Brain pericyte (primary cell): Measurements from ENCODE around the gene C13orf46.

Experiments
- DNase-seq: peaks from one replicate; pipeline ENCODE4 v3.0.0-alpha.2; 2012; ENCODE audit warnings: low read depth, low spot score

Gene C13orf46

DNA sequence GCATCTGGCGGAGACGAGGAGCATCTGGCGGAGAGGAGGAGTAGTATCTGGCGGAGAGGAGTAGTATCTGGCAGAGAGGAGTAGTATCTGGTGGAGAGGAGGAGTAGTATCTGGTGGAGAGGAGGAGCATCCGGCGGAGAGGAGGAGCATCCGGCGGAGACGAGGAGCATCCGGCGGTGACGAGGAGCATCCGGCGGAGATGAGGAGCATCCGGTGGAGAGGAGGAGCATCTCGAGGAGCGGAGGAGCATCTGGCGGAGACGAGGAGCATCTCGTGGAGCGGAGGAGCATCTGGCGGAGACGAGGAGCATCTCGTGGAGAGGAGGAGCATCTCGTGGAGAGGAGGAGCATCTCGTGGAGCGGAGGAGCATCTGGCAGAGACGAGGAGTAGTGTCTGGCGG lies 18.6 kb downstream of the C13orf46 start:
- no peak for DNase-seq

DNA sequence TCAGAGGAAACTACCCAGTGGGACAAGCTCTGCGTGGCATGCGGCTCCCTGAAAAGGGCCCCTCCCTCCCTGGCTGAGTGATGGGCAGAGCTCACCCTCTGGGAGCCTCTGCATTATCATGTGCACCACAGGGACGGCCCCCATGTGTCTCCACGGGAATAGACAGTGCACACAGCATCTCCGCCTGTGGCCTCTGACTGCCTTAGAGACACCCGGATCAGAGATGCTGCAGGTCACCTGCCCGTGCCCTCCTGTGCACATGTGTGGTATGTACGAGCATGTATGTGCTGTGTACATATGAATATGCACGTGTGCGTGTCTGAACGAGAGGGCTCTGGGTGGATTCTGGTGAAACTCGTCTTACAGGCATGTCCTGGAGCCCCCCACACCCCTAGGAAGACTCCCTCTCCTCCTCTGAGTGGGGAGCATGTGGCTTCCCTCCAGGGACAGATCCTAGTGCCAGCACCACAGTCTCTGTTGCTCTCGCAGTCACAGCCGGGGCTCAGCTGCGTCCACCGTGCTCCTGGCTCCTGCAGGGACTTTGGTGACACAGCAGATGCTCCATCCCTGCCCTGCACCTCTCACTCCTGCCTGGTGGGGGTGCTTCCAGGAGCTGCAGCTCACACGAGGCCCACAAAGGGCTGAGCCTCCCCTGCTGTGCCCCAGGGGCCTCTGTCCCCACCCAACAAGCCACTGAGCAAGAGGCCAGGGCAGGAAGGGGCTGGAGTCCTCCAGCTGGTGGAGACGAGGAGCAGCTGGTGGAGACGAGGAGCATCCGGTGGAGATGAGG lies 19.6 kb downstream of the C13orf46 start:
- no peak for DNase-seq

- no peak for DNase-seq
Measured at GRCh38 chr13:113953561-113953960, 20.3 kb downstream of the C13orf46 start.

GRCh38 chr13:113952983-113953520 lies 20.8 kb downstream of the C13orf46 start:
- DNase-seq = no peak

DNA sequence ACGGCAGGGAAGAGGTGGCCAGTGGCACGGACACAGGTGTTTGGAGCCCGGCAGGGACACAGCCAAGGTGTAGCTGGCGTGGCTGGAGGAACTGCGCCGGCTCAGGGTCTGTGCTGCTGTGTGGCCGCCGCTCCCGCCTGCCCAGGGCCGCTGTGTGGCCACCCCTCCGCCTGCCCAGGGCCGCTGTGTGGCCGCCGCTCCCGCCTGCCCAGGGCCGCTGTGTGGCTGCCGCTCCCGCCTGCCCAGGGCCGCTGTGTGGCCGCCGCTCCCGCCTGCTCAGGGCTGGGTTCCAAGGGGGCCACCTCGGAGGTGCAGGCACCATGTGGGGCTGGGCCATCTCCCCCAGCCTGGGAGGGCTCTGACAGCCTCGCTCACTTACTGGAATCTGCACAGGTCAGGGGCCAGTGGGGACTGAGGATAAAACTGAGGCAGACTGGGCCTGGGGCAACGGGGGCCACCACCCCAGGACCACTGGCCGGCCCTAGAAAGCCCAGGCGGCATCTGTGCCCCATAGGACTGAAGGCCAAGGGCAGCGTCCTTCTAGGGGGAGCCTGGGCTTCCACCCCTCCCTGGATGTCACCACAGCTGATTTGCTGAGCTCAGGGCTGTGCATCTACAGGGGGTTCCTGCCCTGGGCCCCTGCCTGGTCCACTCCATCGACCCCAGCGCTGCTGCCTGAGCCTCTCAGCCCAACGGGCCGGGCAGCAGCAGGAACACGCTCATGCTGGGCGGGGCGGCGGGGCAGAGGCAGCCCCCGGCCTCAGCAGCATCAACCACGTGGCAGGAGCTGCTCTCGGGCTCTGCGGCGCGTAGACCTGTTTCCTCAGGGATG lies 21.5 kb downstream of the C13orf46 start:
- no peak for DNase-seq

GRCh38 chr13:113951246-113951999 lies 22.5 kb downstream of the C13orf46 start:
- no peak for DNase-seq

GRCh38 chr13:113950451-113951245 lies 23.2 kb downstream of the C13orf46 start:
- DNase-seq = no peak

DNA sequence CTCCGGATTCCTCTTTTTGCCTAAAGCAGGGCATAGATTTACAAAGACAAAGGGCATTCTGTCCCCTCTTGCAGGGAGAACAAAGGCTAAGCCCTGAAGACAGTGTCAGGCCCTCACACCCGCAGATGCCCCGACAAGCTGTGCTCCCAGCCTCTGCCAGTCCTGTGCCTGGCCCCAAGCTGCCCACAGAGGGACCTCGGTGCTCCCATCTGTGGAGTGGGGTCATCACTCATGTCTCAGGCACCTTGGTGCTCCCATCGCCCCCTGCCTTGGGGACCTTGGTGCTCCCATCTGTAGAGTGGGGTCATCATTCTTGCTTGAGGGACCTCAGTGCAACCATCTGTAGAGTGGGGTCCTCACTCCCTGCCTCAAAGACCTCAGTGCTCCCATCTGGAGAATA lies 24.3 kb downstream of the C13orf46 start:
- no peak for DNase-seq

DNA sequence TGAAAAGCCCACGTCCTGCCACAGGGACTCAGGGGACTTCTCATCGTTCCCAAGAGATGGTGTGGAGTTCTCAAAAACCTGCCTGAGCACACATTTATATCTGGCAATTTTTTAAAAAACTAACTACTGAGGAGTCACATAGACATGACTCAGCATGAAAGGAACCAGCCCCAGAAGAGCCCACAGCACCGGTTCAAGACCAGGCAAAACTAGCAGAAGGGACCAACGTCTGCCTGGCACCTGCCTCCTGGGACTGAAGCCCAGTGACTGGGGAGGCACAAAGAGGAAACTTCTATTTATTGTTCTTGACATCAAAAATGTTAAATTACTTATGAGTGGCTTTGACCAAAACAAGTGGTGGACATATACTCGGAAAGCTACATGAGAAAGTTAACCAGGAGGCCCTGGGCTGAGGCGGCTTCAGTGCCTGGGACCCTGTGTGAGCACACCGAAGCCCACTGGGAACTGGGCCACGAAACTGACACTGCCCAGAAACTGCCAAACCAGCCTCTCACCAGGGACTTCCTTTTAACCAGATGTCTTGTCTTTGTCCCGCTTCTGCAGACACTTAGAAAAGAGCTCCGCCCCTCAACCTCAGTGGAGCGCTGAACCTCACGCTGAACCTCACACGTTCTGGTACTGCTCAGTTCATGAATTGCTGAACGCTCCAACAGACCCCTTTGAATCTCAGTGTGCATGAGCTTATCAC lies 25.7 kb downstream of the C13orf46 start:
- DNase-seq = no peak

DNA sequence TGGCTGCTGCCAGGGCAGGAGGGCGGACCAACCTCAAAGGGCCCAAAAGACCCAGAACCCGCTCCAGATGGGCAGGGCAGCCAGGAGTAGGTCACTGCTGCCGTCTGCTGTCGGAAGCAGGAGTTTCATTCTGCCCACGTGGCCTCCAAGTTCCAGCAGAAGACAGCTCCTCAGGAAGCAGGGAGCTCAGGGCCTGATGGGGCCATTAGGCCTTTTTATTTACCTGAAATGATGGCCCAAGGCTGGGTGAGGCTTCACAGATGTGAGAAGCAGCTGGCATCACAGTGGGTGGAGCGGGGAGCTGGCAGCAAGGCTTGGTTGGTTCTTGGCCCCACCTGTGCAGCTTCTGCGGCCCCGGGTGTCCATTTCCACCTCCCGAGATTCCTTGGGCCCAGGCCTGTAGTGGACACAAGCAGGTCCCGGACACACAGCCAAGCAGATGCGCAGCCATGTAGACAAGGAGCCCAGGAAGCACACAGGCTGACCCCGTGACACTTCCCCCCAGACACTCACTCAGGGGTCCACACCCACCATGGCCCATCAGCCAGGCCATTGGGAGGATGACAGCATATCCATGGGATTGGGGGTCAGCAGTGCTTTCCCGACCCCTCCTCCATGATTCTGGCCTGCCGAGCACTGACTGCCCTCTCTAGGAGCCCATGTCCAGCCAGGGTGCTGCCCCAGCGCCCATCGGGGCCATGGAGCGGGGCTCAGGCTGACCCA lies 26.4 kb downstream of the C13orf46 start:
- no peak for DNase-seq

- no peak for DNase-seq
Measured at GRCh38 chr13:113946409-113947181, 27.3 kb downstream of the C13orf46 start.

- no peak for DNase-seq
Measured at GRCh38 chr13:113945857-113946408, 27.9 kb downstream of the C13orf46 start.

DNA sequence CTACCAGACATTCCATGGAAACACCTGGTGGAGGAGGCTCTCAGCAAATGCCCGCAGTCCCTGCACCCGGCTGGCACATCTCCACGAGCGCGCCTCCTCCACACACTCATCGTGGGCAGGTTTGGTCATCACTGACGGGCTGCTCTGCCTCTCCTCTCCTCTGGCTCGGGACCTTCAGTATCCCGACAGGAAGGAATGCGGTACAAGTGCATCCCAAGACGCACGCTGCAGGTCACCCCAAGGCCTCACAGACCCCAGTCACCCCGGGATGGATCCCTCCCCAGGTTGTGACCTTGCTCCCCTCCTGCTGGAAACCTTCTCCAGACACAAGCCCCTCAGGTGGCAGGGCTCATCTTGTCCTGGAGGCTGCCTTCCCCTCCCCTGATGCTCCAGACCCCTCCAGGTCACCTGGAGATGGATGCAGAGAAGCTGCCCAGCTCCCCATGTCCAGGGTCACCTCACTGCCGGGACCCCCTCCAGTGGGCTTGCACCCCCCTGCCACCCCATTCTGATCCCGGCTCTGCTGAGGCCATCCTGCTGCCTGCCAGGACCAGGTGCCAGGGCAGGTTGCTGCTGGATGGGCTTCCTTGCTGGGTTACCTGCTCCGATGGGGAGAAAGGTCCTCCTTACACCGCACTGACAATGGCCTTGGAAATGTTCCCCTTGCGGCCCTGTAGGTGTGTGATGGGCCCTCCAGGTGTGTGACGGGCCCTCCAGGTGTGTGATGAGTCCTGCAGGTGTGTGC lies 29.9 kb downstream of the C13orf46 start:
- no peak for DNase-seq

GRCh38 chr13:113942591-113943103 lies 31.2 kb downstream of the C13orf46 start:
- DNase-seq = no peak

GRCh38 chr13:113941571-113942191 lies 32.2 kb downstream of the C13orf46 start:
- DNase-seq = no peak

DNA sequence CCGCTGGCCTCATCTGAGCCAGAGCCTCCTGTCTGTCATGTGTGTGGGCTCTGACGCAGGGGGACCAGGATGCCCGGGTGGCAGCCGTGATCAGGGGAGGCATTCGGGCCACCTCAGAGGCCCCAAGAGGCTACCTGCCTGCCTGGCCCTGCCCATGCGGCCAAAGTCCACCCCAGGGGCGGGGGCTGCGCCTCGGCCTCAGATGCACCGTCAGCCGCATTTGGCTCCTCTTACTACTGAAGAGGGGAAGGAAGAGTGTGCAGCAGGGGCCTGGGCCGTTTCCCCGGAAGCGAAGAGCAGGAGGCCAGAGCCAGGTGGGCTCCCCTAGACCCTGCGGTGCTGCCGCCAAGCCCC lies 34.0 kb downstream of the C13orf46 start:
- DNase-seq = no peak
